Fibroblast of villous mesenchyme (primary cell): ENCODE data around the gene TDRD12. TPM values are rescaled to one million over a fixed set of nuclear protein-coding genes. Genes with fewer than 3 reads are reported as not detected.

Source experiments
- DNase-seq: peaks from one replicate; pipeline ENCODE4 v3.0.0-alpha.2; 2010; ENCODE audit warnings: low read depth
- H3K4me3 ChIP-seq: 2 replicates; pipeline ENCODE4 v1.5.1; 2011; ENCODE audit warnings: low read depth, mild to moderate bottlenecking, low read length
- total RNA-seq: library from RNA; depleted of rRNA; stranded (reverse); fragments of >200 nt; gene quantifications from 2 replicates; pipeline ENCODE4 v1.2.3, GENCODE V29; 2012
- TF ChIP-seq, protein P1 (sequence below): IDR thresholded peaks from 2 replicates; pipeline ENCODE4 v1.5.1; 2012; ENCODE audit warnings: low read depth, mild to moderate bottlenecking, low read length; ENCODE audit not compliant: insufficient read depth

Gene TDRD12
- total RNA-seq, 1 donor, result under 0.01 TPM

GRCh38 chr19:32824191-32824751 is 104.7 kb downstream of the TDRD12 start:
- DNase-seq, result no peak
- no peak overlapping the region for H3K4me3 ChIP-seq
- TF ChIP-seq, protein P1, sequence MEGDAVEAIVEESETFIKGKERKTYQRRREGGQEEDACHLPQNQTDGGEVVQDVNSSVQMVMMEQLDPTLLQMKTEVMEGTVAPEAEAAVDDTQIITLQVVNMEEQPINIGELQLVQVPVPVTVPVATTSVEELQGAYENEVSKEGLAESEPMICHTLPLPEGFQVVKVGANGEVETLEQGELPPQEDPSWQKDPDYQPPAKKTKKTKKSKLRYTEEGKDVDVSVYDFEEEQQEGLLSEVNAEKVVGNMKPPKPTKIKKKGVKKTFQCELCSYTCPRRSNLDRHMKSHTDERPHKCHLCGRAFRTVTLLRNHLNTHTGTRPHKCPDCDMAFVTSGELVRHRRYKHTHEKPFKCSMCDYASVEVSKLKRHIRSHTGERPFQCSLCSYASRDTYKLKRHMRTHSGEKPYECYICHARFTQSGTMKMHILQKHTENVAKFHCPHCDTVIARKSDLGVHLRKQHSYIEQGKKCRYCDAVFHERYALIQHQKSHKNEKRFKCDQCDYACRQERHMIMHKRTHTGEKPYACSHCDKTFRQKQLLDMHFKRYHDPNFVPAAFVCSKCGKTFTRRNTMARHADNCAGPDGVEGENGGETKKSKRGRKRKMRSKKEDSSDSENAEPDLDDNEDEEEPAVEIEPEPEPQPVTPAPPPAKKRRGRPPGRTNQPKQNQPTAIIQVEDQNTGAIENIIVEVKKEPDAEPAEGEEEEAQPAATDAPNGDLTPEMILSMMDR, result no peak

GRCh38 chr19:32824916-32825608 is 105.5 kb downstream of the TDRD12 start:
- no peak for DNase-seq
- TF ChIP-seq, protein P1, result no peak
- no peak overlapping the region for H3K4me3 ChIP-seq

DNA sequence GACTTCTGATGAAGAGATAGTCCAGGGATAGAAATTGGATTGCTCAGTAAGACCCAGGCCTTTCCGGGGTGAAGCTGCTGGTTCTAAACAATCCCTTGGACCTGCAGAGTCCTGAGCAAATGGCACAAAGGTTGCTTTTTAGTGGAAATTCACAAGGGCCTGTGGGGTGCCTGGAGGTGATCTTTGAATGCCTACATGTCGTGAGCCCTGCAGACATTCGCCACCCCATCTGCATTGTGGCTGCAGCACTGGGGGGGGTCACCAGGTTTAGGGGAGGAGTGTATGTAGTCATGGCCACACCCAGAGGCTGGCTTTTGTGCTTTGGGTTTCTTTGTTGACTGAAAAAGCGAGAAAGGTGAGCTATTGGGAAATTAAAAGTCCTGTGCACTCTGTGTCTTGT is 108.6 kb downstream of the TDRD12 start:
- DNase-seq, result no peak
- no peak overlapping the region for H3K4me3 ChIP-seq
- TF ChIP-seq, protein P1, result no peak

- no peak overlapping the region for H3K4me3 ChIP-seq
- DNase-seq, result no peak
- TF ChIP-seq, protein P1, result no peak
These were observed 109.2 kb downstream of the TDRD12 start for GRCh38 chr19:32828643-32829344.

GRCh38 chr19:32829345-32829896 is 109.9 kb downstream of the TDRD12 start:
- TF ChIP-seq, protein P1, result no peak
- no peak overlapping the region for H3K4me3 ChIP-seq
- DNase-seq, result no peak

DNA sequence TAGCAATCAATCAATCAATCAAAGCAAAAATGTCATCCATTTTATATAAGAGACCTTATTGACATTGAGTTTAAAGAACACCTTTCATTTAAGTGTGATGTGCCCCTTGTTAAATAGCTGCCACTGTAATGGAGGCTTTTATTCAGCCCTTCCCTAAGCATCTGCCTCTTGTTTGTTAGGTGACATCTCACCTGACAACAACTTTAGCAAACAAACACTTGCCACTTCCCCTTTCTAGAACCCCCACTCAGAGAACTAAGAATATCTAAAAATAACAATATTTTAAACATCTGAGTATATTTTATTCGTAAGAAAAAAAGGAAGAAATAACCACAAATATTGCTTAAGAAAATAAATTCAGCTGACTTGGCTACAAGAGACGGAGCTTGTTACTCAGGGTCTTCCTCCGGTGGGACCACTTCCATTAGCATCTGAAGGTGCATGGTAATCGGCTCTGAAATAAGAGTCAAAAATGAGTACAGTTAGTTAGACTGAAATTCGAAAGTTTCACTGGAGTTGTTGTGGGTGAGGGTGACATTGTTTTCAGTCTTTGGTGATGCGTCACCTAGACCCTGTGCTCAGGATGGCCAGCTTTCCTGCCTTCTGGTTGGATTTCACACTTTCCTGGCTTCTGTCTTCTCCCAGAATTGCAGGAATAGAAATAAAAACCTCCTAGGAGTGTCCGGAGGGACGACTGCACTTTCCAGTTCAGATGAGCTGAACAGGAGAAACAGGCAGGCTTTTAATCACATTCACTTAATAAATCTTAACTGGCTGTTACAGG is 110.9 kb downstream of the TDRD12 start:
- H3K4me3 ChIP-seq, result no peak overlapping the region
- peak; percentile 50 for DNase-seq
- TF ChIP-seq, protein P1, result no peak
